Measurements from ENCODE around the gene NLRC5. TPM values are rescaled to one million over a fixed set of nuclear protein-coding genes. Genes with fewer than 3 reads are reported as not detected.

NLRC5 gene
- polyA plus RNA-seq, 1 donor: 4.2 TPM

DNA sequence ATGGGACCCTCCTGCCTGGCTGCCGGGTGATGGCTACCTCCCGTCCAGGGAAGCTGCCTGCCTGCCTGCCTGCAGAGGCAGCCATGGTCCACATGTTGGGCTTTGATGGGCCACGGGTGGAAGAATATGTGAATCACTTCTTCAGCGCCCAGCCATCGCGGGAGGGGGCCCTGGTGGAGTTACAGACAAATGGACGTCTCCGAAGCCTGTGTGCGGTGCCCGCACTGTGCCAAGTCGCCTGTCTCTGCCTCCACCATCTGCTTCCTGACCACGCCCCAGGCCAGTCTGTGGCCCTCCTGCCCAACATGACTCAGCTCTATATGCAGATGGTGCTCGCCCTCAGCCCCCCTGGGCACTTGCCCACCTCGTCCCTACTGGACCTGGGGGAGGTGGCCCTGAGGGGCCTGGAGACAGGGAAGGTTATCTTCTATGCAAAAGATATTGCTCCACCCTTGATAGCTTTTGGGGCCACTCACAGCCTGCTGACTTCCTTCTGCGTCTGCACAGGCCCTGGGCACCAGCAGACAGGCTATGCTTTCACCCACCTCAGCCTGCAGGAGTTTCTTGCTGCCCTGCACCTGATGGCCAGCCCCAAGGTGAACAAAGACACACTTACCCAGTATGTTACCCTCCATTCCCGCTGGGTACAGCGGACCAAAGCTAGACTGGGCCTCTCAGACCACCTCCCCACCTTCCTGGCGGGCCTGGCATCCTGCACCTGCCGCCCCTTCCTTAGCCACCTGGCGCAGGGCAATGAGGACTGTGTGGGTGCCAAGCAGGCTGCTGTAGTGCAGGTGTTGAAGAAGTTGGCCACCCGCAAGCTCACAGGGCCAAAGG is 36.8 kb downstream of the NLRC5 start:
- DNase-seq: no peak

DNA sequence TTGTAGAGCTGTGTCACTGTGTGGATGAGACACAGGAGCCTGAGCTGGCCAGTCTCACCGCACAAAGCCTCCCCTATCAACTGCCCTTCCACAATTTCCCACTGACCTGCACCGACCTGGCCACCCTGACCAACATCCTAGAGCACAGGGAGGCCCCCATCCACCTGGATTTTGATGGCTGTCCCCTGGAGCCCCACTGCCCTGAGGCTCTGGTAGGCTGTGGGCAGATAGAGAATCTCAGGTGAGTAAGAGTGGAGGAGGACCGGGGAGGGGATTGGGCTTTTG is 37.4 kb downstream of the NLRC5 start:
- no peak for DNase-seq

DNA sequence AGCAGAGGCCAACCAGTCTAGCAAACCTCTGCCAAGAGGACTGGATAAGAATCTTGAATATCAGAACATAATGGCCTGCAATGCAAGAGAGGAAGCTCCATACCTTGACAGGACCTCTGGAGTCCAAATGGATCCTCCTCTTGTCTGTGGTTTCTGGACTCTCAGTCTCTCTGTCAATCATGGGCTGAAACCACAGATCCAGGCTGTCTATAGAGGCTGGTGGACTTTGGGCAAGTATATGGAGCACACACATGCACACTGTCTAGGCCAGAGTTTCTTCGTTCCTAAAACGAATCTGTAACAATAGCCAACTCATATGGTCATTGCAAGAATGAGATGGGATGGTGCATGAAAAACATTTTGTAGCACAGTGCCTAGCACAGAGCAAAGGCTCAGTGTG is 37.7 kb downstream of the NLRC5 start:
- no peak for DNase-seq

DNA sequence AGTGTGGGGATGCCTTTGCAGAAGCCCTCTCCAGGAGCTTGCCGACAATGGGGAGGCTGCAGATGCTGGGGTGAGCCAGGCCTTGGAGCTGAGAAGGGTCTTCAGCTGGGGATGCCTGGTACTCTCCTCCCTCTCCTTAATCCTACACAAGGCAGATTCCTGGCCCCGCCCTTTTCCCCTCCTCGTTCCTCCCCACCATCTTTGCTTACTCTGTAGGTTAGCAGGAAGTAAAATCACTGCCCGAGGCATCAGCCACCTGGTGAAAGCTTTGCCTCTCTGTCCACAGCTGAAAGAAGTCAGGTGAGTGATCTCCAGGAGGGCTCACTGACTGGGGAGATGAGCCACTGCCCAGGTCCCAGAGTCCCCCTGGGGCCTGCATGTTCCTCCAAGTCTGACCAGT is 38.7 kb downstream of the NLRC5 start:
- DNase-seq: no peak

DNA sequence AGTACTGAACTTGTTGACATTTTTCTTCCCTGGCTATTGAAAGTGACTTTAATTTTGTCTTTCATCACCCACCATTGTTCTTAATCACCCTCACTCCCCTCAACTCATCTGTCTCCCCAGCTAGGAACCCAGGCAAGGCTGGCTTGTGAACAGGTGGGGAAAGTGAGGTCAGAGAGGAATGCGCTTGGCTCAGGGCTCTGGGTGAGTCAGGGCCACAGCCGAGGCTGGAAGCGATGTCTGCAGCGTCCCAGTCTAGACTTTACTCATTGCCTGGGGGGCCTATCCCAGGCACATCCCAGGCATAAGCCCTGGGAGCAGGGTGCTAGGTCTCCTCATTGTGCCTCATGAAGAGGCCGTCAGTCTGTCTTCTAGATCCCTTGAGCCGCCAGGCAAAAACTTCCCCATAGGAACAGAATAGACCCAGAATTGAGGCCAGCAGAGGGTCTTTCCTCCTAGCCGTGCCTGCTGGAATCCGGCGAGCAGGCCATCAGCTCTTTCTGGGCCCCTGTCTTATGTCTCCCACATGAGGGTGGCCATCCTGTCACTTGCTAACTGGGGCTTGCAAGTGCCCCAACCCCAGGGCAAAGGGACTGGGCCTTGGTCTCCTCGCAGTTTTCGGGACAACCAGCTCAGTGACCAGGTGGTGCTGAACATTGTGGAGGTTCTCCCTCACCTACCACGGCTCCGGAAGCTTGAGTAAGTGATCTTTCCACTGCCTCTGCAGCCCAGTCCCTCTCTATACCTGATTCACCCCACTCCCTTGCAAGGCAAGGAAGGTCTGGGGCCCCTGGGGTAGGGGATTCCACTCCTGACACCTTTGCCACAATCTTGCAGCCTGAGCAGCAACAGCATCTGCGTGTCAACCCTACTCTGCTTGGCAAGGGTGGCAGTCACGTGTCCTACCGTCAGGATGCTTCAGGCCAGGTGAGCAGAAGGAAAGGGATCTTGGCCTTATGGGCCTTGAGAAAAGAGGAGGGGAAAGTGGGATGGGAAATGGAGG is 40.1 kb downstream of the NLRC5 start:
- no peak for DNase-seq

DNA sequence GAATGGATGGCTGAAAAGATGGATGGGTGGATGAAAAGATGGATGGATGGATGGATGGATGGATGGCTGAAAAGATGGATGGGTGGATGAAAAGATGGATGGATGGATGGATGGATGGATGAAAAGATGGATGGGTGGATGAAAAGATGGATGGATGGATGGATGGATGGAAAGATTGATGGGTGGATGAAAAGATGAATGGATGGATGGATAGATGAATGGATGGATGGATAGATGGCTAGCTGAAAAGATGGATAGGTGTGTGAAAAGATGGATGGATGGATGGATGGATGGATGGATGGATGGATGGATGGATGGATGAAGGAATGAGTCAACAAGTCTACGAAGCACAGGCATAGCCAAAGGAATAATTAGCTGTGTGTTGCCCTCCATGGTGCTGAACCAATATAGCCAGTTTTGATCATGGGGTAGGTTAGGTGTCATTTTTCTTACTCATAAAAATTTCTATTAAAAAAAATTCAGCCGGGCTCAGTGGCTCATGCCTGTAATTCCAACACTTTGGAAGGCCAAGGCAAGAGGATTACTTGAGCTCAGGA is 41.1 kb downstream of the NLRC5 start:
- no peak for DNase-seq

DNA sequence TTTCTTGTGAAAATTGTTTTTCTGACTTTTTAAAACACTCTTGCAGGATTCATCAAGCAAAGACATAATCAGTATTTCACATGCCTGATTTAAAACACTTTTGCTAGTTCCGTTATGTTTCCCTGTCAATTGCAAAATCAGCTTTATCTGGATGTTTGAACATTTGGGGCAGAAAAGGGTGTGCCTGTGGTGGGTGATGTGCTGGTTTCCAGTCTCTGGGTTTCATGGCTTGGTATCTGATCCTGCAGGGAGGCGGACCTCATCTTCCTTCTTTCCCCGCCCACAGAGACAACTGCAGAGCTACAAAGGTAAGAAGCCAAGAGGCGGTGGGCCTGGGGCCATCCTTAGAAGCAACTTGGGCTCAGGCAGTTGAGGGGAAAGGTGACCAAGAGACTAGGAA is 41.8 kb downstream of the NLRC5 start:
- no peak for DNase-seq

DNA sequence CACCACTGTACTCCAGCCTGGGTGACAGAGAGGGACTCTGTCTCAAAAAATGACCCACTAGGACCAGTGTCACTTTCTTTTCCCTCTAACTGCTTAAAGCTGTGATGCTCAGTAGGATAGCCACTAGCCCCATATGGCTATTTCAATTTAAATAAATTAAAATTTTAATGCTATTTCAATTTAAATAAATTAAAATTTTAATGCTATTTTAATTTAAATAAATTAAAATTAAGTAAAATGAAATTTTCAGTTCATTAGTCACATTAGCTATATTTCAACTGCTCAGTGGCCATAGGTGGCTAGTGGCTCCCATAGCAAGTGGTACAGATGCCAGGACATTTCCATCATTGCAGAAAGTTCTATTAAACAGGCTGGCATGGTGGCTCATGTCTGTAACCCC is 43.0 kb downstream of the NLRC5 start:
- no peak for DNase-seq

DNA sequence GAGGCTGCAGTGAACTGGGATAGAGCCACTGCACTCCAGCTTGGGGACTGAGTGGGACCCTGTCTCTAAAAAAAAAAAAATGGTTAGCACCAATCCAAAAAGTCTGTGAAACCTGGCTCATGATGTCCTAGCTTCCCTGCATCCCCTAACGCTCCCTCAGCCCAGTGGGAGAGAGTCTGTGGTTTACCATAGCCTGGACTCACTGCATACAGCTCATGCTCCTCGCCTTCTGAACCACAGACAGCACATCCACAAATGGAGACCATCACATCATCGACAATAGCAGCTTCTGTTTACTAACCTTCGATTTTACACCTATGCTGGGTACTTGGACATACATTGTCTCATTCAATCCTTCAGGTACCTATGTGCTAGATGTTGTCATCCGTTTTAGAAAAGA is 43.6 kb downstream of the NLRC5 start:
- no peak for DNase-seq

DNA sequence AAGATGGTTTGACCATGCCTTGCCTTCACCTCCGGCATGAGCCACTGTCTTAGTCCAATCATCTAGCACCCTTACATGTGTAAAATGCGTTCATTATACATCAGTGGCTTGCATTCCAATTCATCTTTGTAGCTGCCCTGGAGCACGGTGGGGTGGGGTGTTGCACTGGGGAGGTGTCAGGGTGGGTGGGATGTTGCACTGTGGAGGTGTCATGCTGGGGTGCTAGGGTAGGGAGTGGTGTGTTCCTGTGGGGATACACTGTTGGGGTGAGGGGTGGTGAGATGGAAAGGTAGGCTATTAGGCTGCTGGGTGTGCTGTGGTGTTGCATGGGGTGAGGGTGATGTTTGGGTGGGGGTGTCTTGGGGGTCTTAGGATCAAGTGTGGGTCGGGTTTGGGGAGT is 47.0 kb downstream of the NLRC5 start:
- no peak for DNase-seq

DNA sequence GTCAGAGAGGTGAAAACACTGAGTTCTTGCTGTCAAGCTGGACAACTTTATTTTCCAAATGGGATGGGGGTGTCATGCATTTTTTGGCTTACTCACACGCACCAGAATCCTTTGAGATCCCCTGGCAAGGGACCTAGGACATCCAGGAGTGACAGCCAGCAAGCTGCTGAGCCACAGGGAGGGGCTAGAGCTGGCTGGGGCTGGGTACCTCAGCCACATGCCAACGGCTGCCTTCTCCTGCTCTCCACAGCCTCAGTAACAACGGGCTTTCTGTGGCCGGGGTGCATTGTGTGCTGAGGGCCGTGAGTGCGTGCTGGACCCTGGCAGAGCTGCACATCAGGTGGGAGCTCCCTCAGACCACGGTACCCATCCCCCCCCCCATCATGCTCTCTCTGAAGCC is 47.6 kb downstream of the NLRC5 start:
- no peak for DNase-seq

DNA sequence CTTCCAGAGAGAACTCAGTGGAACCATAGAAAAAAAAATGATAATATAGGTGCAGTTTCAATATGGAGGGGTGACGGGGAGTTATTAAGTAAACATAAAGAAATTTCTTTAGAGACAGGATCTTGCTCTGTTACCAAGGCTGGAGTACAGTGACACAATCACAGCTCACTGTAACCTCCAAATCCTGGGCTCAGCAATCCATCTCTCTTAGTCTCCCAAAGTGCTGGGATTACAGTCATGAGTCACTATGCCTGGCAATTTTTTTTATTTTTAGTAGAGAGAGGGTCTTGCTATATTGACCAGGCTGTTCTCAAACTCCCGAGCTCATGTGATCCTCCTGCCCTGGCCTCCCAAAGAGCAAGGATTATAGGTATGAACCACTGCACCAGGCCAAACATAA is 48.8 kb downstream of the NLRC5 start:
- DNase-seq: no peak

DNA sequence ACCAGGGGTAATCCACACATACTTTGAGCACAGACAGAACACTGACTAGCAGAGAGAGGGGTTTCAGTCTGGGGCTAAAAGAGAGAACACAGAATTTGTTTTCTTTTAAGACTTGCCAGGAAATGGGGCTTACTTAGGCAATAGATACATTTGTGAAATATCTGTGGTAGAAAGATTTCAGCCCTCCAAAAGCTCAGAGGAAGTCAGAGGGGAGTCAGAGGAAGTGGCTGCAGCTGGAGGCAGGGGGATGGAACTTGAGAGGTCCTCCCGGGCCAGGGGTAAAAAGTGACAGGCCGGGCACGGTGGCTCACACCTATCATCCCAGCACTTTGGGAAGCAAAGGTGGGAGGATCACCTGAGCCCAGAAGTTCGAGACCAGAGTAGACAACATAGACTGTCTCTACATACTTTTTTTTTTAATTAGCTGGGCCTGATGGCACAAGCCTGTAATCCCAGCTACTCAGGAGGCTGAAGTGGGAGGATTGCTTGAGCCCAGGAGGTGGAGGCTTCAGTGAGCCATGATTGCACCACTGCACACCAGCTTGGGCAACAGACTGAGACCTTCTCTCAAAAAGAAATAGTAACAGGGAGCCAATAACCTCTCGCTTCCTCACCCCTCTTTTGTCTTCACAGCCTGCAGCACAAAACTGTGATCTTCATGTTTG is 49.9 kb downstream of the NLRC5 start:
- no peak for DNase-seq

DNA sequence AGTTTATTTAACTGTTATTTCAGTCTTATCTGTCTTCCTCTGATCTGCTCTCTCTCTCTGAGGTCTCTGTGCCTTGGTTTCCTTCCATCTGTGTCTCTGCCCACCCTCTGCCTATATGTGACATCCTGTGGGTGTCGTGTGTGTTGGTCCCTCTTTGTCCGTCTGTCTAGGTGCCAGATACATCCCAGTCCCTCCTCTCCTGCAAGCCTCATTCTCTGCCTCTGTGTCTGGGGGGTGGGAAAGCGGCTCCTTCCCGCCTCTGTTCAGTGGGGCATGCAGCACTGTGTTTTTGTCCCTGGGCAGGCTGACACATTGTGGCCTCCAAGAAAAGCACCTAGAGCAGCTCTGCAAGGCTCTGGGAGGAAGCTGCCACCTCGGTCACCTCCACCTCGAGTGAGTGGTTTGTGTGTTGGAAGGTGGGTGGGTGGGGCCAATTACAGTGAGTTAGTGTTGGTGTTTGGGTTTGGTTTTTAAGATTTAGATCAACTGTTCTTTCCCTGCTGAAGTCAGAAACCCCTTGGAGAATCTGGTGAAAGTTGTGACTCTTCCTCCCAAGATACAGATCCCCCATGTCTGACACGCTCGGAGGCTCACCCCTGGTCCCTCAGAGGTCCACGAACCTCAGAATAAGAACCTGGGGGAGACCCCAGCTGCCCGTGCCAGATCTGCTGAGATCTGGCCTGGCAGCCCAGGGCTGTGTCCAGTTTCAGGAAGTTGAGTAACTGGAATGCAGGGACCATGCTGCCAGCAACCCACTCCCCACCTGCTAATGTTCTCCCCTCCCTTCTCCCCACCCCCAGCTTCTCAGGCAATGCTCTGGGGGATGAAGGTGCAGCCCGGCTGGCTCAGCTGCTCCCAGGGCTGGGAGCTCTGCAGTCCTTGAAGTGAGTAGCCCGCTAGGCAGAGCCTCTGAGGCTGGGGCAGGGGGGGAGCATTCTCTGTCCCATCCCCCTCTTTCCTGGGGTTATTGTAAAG is 52.1 kb downstream of the NLRC5 start:
- DNase-seq: no peak

DNA sequence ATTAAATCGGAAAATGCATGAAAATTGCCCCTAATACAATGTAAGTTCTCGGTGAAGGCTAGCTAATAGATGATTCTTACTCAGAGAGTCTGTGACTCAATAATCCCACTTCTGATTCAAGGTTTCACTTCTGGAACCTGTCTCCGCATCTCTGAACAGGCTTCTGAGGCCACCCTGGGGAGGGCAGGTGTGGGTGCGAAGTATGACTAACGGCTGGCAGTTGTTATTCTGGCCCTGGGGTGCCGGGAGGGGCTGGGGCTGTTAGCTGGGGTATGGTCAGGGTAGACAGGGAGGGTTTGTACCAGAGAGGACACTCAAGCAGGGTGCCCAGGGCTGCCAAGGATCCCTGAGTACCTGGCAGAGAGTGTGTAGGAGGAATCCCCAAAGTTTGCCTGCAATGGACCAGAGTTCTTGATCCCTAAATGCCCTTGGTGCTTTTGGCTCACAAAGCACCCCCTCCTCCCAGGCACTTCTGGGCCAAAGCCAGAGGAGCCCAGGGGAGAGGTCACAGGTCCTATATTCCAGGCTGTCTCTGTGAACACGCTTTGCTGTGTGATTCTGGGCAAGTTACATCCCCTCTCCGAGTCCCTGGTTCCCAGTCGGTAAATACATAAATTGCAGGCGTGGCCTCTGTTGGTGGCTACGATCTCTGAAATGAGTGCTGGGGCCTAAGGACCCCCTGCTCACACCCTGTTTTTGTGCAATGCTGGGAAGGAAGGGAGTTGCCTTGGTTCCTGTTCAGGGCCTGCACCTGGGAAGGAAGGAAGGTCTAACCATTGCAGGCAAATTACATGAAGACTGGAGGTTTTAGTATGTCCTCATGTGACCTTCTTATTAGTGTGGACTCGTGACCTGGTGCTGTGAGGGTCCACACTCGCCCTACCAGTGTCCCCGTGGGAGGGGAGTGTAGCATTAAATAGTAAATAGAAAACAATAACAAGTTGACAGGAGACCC is 53.1 kb downstream of the NLRC5 start:
- DNase-seq: no peak

DNA sequence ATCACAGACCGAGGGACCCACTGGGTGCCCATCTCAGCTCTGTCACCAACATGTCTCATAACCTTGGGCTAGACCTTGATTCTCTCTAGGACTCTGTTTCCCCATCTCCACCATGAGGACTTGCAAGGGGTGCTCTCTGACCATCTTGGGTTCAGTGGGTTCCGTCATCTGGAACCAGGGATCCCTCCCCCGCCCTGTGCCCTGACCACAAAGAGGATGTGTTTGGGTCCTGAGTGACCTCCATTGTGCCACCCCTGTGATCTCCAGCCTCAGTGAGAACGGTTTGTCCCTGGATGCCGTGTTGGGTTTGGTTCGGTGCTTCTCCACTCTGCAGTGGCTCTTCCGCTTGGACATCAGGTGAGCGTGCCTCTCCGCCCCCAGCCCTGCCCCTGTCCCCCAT is 53.9 kb downstream of the NLRC5 start:
- DNase-seq: no peak

DNA sequence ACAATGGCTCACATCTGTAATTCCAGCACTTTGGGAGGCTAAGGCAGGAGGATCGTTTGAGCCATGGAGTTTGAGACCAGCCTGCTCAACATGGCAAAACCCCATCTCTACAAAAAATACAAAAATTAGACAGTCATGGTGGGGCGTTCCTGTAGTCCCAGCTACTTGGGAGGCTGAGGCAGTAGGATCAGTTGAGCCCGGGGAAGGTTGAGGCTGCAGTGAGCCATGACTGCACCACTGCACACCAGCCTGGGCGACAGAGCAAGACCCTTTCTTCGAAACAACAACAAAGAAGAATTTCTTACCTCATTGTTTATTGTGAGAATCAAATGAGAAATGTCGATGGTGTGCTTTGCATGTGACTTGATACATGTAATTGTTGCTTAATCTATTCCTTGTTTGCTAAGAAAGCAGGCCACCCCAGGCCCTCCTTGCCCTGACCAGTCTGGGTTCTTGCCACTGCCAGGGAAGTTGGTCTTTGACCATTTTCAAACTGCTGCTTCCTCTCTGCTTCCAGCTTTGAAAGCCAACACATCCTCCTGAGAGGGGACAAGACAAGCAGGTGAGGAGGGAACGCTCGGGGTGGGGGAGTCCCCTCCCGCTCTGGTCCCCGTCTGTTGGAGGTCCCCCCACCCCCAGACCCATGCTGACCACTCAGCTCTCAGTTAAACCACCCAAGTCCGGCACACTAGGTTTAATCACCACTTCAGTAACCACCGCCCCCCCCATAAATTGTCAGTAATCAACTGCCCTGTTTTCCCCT is 55.8 kb downstream of the NLRC5 start:
- DNase-seq: no peak

DNA sequence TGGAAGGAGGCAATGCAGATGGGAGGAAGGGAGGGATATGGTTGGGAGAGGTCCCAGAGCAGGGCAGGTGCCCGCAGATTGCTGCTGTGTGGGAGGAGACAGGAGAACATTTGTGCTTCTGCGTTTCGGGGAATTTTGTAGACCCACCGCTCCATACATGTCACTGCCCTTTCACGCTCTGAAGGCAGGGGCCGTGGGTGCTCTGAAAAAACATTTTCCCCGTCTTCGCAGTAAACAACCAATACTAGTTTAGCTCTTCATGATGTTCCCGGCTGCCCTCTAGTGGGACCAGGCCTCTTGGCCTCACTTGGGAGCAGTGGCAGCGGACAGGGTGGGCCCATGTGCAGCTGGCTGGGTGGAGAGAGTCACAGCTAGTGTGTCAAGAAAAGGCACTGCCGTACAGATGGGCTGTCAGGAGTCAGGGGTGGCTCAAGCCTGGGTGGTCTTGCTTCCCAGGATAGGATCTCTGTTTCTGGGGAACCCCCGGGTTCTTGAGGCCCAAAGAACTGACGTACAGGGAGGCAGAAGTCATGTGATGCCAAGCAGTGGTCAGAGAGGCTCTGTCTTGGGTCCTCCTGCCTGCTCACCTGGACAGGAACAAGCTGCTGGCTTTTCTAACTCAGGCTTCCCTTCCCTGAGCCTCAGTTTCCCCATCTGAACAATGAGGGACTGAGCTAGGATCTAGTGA is 56.5 kb downstream of the NLRC5 start:
- peak; percentile 63 for DNase-seq

DNA sequence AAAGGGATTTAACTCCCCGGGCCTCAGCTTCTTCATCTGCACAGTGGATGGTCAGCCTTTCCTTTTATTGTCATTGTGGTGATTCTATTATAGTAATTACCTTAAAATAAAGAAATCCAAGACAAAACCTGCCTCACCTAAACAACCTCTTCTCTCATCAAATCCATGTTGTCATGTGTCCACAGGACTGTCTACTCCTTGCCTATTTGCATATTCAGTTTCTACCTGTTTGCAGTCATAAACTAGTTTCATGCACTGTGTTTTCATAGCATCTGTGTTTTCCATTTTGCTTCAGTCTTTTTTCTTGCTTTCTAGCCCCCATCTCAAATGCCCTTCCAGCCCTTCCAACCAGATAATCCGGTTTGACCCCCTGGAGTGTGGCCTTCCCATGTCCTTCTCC is 58.7 kb downstream of the NLRC5 start:
- no peak for DNase-seq

Data from hindlimb muscle (tissue), 1 donor.